HepG2 (cell line): ENCODE data around the gene PDPR. TPM values are rescaled to one million over a fixed set of nuclear protein-coding genes. Genes with fewer than 3 reads are reported as not detected.

Experiments
- ATAC-seq: fragments of 200-7000 bp; cut with Tn5 transposase; 3 replicates; pipeline ENCODE4 v1.9.1; 2020; ENCODE audit warnings: mild to moderate bottlenecking, moderate library complexity
- BruUV-seq: library from RNA; stranded (reverse); fragments of 400-500 nt; replicated peaks from 2 replicates; lab custom pipeline; 2021; lab: Mats Ljungman, UMichigan
- CTCF ChIA-PET: fragments of 300-600 bp; formaldehyde crosslinking; extraction: SDS; loops from one replicate; lab custom pipeline; 2021; ENCODE audit warnings: low total read pairs, inconsistent platforms, low intra/inter-chr PET ratio; lab: Yijun Ruan, JAX
- POLR2A ChIA-PET: fragments of 350-600 bp; sonication (Branson Sonifier 250); formaldehyde crosslinking; loops from one replicate; lab custom pipeline; 2020; ENCODE audit warnings: antibody characterized with exemption, inconsistent platforms; lab: Yijun Ruan, JAX
- DNase-seq: peaks from one replicate; pipeline ENCODE4 v3.0.0-alpha.2; 2015; ENCODE audit warnings: low spot score
- FAIRE-seq: peaks from 3 replicates; lab custom pipeline; 2011; peaks lifted over from hg19 to GRCh38; lab: Jason Lieb, UNC
- H2AFZ ChIP-seq: one replicate; pipeline ENCODE4 v1.6.1; 2011; ENCODE audit warnings: low read length, inconsistent platforms
- H3K27ac ChIP-seq: fragments of 300-600 bp; 3 replicates; pipeline ENCODE4 v1.8.0; 2011; ENCODE audit warnings: mixed run types, mild to moderate bottlenecking, mixed read lengths, low read length, inconsistent platforms; ENCODE audit not compliant: insufficient read depth; ENCODE audit errors: extremely low read length
- H3K27me3 ChIP-seq, 2 experiments: fragments of 200-600 bp in 1 of 2; 2 replicates in 1 of 2; 3 replicates in 1 of 2; pipeline versions ENCODE4 v1.6.0 to v1.8.0; 2011; ENCODE audit warnings: low read length in 2 of 2, mild to moderate bottlenecking in 2 of 2, moderate library complexity in 2 of 2, inconsistent platforms in 1 of 2; ENCODE audit not compliant: insufficient read depth in 2 of 2, control insufficient read depth in 1 of 2
- H3K36me3 ChIP-seq, 2 experiments: fragments of 200-600 bp in 1 of 2; replicated peaks in 1 of 2; 2 replicates in 1 of 2; 3 replicates in 1 of 2; pipeline versions ENCODE4 v1.5.1 to v1.8.0; 2011; ENCODE audit warnings: low read length in 2 of 2, inconsistent platforms in 1 of 2; ENCODE audit not compliant: insufficient read depth in 2 of 2, control insufficient read depth in 1 of 2
- H3K4me1 ChIP-seq: 2 replicates; pipeline ENCODE4 v1.5.1; 2012; ENCODE audit warnings: low read length, inconsistent platforms; ENCODE audit not compliant: insufficient read depth
- H3K4me2 ChIP-seq: 2 replicates; pipeline ENCODE4 v1.6.0; 2011; ENCODE audit warnings: low read depth, low read length, inconsistent platforms
- H3K4me3 ChIP-seq, 3 experiments: fragments of 200-600 bp in 1 of 3; sonication (generic), shearing (Covaris generic) in 1 of 3; replicated peaks in 1 of 3; 2 replicates each; pipeline ENCODE4 v1.5.1; 2011 to 2016; ENCODE audit warnings: low read length in 3 of 3, inconsistent platforms in 2 of 3, low read depth in 2 of 3, mild to moderate bottlenecking in 2 of 3, control low read depth in 1 of 3, mixed read lengths in 1 of 3; ENCODE audit not compliant: insufficient read depth in 1 of 3
- H3K79me2 ChIP-seq: one replicate; pipeline ENCODE4 v1.6.1; 2011; ENCODE audit warnings: low read length, inconsistent platforms; ENCODE audit not compliant: insufficient read depth
- H3K9ac ChIP-seq: 2 replicates; pipeline ENCODE4 v1.6.0; 2011; ENCODE audit warnings: mild to moderate bottlenecking, low read depth, low read length, inconsistent platforms; ENCODE audit not compliant: insufficient read depth
- H3K9me3 ChIP-seq: 2 replicates; pipeline ENCODE4 v1.5.1; 2012; ENCODE audit warnings: mild to moderate bottlenecking, low read length
- H4K20me1 ChIP-seq: 2 replicates; pipeline ENCODE4 v1.6.0; 2011; ENCODE audit warnings: inconsistent platforms, mild to moderate bottlenecking, low read length, moderate library complexity; ENCODE audit not compliant: insufficient read depth
- ASH2L ChIP-seq: fragments of 300-600, 200-600 bp; sonication (generic); IDR thresholded peaks from 2 replicates; pipeline ENCODE4 v1.7.0; 2017; ENCODE audit warnings: low read depth, mild to moderate bottlenecking, moderate library complexity, mixed read lengths, low read length; ENCODE audit not compliant: insufficient read length
- CENPX ChIP-seq: sonication (generic); formaldehyde crosslinking; IDR thresholded peaks from 2 replicates; pipeline ENCODE4 v1.9.0; 2021; ENCODE audit warnings: mild to moderate bottlenecking, missing genetic modification reagents, moderate library complexity
- FOSL1 ChIP-seq: sonication (generic); formaldehyde crosslinking; IDR thresholded peaks from 2 replicates; pipeline ENCODE4 v1.9.0; 2021; ENCODE audit warnings: missing genetic modification reagents, borderline replicate concordance
- FOXA1 ChIP-seq, 2 experiments: fragments of 450-650 bp in 1 of 2; sonication (generic) in 1 of 2; formaldehyde crosslinking in 1 of 2; IDR thresholded peaks; 2 replicates each; pipeline versions ENCODE4 v1.4.0 to v1.6.1; 2016 to 2020; ENCODE audit warnings: missing genetic modification reagents in 1 of 2
- JUNB ChIP-seq: sonication (generic); formaldehyde crosslinking; IDR thresholded peaks from 2 replicates; pipeline ENCODE4 v1.8.0; 2022; ENCODE audit warnings: missing genetic modification reagents, mild to moderate bottlenecking, borderline replicate concordance
- MAFK ChIP-seq, 2 experiments: IDR thresholded peaks in 1 of 2; conservative IDR thresholded peaks in 1 of 2; 2 replicates each; pipeline ENCODE4 v1.6.1; 2011; ENCODE audit warnings: improper control_type of control experiment in 2 of 2, low read length in 2 of 2
- MED1 ChIP-seq: sonication (generic); formaldehyde crosslinking; IDR thresholded peaks from 2 replicates; pipeline ENCODE4 v1.4.0; 2020; ENCODE audit warnings: missing genetic modification reagents
- NFE2 ChIP-seq: sonication (generic); formaldehyde crosslinking; IDR thresholded peaks from 2 replicates; pipeline ENCODE4 v1.4.0; 2020; ENCODE audit warnings: missing genetic modification reagents
- SAP130 ChIP-seq: IDR thresholded peaks from 2 replicates; pipeline ENCODE4 v1.6.1; 2016; ENCODE audit warnings: low read depth
- SMARCE1 ChIP-seq: fragments of 450-650 bp; IDR thresholded peaks from 2 replicates; pipeline ENCODE4 v1.6.1; 2017; ENCODE audit warnings: borderline replicate concordance
- TEAD3 ChIP-seq: optimal IDR thresholded peaks from 2 replicates; pipeline ENCODE3; 2016; ENCODE audit warnings: borderline replicate concordance
- ZMYM3 ChIP-seq: sonication (generic); formaldehyde crosslinking; IDR thresholded peaks from 2 replicates; pipeline ENCODE4 v1.5.1; 2020; ENCODE audit warnings: mild to moderate bottlenecking, missing genetic modification reagents
- ZMYM4 ChIP-seq: sonication (generic); formaldehyde crosslinking; IDR thresholded peaks from 2 replicates; pipeline ENCODE4 v1.8.1; 2023; ENCODE audit warnings: mild to moderate bottlenecking, missing genetic modification reagents
- ZNF556 ChIP-seq: sonication (generic); formaldehyde crosslinking; IDR thresholded peaks from 2 replicates; pipeline ENCODE4 v1.4.0; 2020; ENCODE audit warnings: mild to moderate bottlenecking, missing genetic modification reagents, borderline replicate concordance
- WGBS: methylation state at CpG from one replicate; pipeline ENCODE4 v1.1.6; 2017; ENCODE audit warnings: low lambda C conversion rate; 5-methylcytosine and 5-hydroxymethylcytosine counted together
- in situ Hi-C: cut with HindIII; loops from 2 replicates; pipeline ENCODE4 v1.10.0; 2017; ENCODE audit warnings: low pct_unique_long_range_greater_than_20kb; ENCODE audit not compliant: extremely low pct_ligation_motif_present
- intact Hi-C: fragments of 100-400 bp; cut with micrococcal nuclease; formaldehyde crosslinking; loops from one replicate; pipeline ENCODE4 v1.10.0; 2022; ENCODE audit not compliant: unreplicated experiment
- polyA plus RNA-seq, 8 experiments: library from polyadenylated mRNA; depleted of rRNA in 3 of 8; stranded (reverse) in 7 of 8; unstranded in 1 of 8; fragments of >200 nt; fragmentation: Illumina TruSeq in 4 of 8; extraction: Trizol in 4 of 8; gene quantifications; 2 replicates each; pipeline versions ENCODE4 v1.2.1 to v1.2.3, GENCODE V29; 2011 to 2016; ENCODE audit warnings: low read depth in 4 of 8, missing spikeins in 1 of 8, mixed read lengths in 1 of 8; ENCODE audit not compliant: insufficient read depth in 1 of 8
- total RNA-seq, 5 experiments: library from RNA; depleted of rRNA; stranded (reverse); fragments of >200 nt; fragmentation: Illumina TruSeq; extraction: Trizol; gene quantifications; 2 replicates each; pipeline ENCODE4 v1.2.3, GENCODE V29; 2016; ENCODE audit warnings: low read depth in 1 of 5
- TF ChIP-seq, protein P1 (sequence below): sonication (generic); formaldehyde crosslinking; IDR thresholded peaks from 2 replicates; pipeline ENCODE4 v1.4.0; 2020; ENCODE audit warnings: missing genetic modification reagents
- TF ChIP-seq, protein P2 (sequence below): IDR thresholded peaks from 2 replicates; pipeline ENCODE4 v1.6.1; 2016; ENCODE audit warnings: missing genetic modification reagents, missing compliant biosample characterization

Gene PDPR
- total and polyA plus RNA-seq, 2 of the 13 experiments (the other 11 are each of a cell fraction or from before 2014, with no cell fraction given): 19.5 to 29.9 TPM

DNA sequence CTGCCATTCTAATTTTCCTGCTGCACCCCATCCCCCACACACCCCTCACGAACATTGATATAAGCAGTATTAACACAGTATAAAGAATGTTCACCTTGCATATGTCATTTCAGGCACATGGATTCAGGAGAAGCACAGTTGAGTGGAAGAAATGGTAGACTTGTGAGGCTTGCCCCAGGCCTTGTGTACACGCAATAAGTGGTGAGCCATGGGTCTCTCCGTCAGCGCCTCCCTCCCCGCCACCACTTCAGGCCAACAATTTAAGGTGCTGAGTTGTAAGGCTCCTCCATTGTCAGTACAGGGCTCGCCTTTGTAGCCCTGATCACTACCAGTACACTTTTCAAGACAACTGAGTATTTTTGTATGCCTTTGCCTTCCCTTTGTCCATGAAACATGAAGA is 47.2 kb downstream of the PDPR start:
- in situ Hi-C loops: loop anchor here (10.0 kb wide), 1 partner anchor 93 kb away; the partner anchor contains the start of gene EXOSC6
- H3K27ac ChIP-seq: no peak overlapping the region
- no peak overlapping the region for H3K9ac ChIP-seq
- FAIRE-seq (no peak), DNase-seq (no peak), ATAC-seq (no peak)
- no peak overlapping the region for H3K4me3 ChIP-seq
- peaks cover 68% of the 10 kb centered on the region for H3K4me1 ChIP-seq
- ChIA-PET CTCF (no interaction called here), POLR2A (interaction anchor here (1.2 to 2.3 kb wide), 2 partner anchors 9 to 128 kb away, joined by 6 to 12 read pairs; partner anchors contain the start of gene AARS1)
- peaks cover 14 to 35% of the 10 kb centered on the region in 2 experiments for H3K36me3 ChIP-seq
- BruUV-seq: no TSS peak
- H3K27me3 ChIP-seq: no peaks in the 10 kb centered on the region
- H2AFZ ChIP-seq: no peak overlapping the region
- TF ChIP-seq, protein P1, sequence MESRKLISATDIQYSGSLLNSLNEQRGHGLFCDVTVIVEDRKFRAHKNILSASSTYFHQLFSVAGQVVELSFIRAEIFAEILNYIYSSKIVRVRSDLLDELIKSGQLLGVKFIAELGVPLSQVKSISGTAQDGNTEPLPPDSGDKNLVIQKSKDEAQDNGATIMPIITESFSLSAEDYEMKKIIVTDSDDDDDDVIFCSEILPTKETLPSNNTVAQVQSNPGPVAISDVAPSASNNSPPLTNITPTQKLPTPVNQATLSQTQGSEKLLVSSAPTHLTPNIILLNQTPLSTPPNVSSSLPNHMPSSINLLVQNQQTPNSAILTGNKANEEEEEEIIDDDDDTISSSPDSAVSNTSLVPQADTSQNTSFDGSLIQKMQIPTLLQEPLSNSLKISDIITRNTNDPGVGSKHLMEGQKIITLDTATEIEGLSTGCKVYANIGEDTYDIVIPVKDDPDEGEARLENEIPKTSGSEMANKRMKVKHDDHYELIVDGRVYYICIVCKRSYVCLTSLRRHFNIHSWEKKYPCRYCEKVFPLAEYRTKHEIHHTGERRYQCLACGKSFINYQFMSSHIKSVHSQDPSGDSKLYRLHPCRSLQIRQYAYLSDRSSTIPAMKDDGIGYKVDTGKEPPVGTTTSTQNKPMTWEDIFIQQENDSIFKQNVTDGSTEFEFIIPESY (CRISPR knock-in tag): peak; percentile 70
- no peak for TF ChIP-seq CENPX (CRISPR knock-in tag)
- 99% methylated on average over 6 of the region's 6 CpGs for WGBS
- H3K79me2 ChIP-seq: no peaks in the 10 kb centered on the region
- intact Hi-C loops: no loop called here
- H3K9me3 ChIP-seq: no peaks in the 10 kb centered on the region
- H3K4me2 ChIP-seq: no peak overlapping the region
- H4K20me1 ChIP-seq: no peaks in the 10 kb centered on the region

DNA sequence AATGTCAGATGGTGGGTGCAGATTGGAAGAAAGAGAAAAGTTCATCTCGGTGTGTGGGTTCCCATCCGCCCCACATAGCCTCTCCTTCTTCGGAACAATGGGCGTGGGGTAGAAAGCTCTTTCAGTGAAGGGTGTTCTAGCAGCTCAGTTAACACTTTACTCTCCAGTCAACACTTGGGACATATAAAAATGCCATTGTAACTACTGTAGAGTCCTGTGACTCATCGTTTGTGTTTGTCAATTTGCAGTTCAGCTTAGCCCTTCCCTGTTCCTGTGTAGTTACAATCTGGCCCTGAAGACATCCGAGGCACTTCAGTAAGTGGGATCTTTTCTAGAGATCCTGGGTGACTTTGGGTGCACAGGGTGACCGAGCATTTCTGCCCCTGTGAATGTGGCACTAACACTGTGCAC is 47.9 kb downstream of the PDPR start:
- CTCF ChIA-PET: no interaction called here
- ATAC-seq (peak; percentile 1; the same call in 1 of the 3 replicates), DNase-seq (peak; percentile 77), FAIRE-seq (no peak)
- no peaks in the 10 kb centered on the region for H3K79me2 ChIP-seq
- WGBS: 58% methylated on average over 7 of the region's 7 CpGs
- no peaks in the 10 kb centered on the region for H4K20me1 ChIP-seq
- intact Hi-C loops: no loop called here
- BruUV-seq: no TSS peak
- H3K27me3 ChIP-seq: no peaks in the 10 kb centered on the region
- POLR2A ChIA-PET: interaction anchor here (0.8 to 2.3 kb wide), 3 partner anchors 9 to 127 kb away, joined by 3 to 12 read pairs (median 6); partner anchors contain the start of gene AARS1
- peaks cover 61% of the 10 kb centered on the region for H3K4me1 ChIP-seq
- peaks cover 11 to 28% of the 10 kb centered on the region in 2 experiments; a peak in 4 of 5 replicates for H3K36me3 ChIP-seq
- H3K4me3 ChIP-seq: no peak overlapping the region
- in situ Hi-C loops: loop anchor here (10.0 kb wide), 1 partner anchor 93 kb away; the partner anchor contains the start of gene EXOSC6
- H3K4me2 ChIP-seq: peak overlapping the region; percentile 24; the same call in 1 of the 2 replicates
- H3K9me3 ChIP-seq: no peaks in the 10 kb centered on the region
- H3K9ac ChIP-seq: 0 out of 2 replicates have a peak overlapping the region, but pooled peaks have one; percentile 9
- H2AFZ ChIP-seq: no peak overlapping the region
- H3K27ac ChIP-seq: peak overlapping the region; percentile 24
- peak; percentile 31 for TF ChIP-seq TEAD3 (CRISPR knock-in tag)
- no peak for TF ChIP-seq ZNF556
- 0 out of 2 replicates have a peak, but pooled peaks have one; percentile 42 for TF ChIP-seq NFE2 (CRISPR knock-in tag)
- peak; percentile 52; the same call in 1 of the 2 replicates for TF ChIP-seq JUNB
- no peak for TF ChIP-seq MED1 (CRISPR knock-in tag)
- 0 out of 2 replicates have a peak, but pooled peaks have one; percentile 1 for TF ChIP-seq SMARCE1
- TF ChIP-seq SAP130 (CRISPR knock-in tag): peak; percentile 51
- 0 out of 2 replicates have a peak, but pooled peaks have one; percentile 25 for TF ChIP-seq ZMYM4 (CRISPR knock-in tag)
- peak; percentile 67 for TF ChIP-seq FOSL1 (CRISPR knock-in tag)
- TF ChIP-seq FOXA1 (IDR thresholded peaks at IDR 0.05): no peak
- TF ChIP-seq FOXA1 (CRISPR knock-in tag; IDR thresholded peaks at IDR 0.05): peak; percentile 39; the same call in 1 of the 2 replicates
- TF ChIP-seq MAFK (conservative IDR thresholded peaks at IDR 0.05 in 1 of 2, IDR thresholded peaks at IDR 0.05 in 1 of 2; ENCODE audit: low read length in 2 of 2): 0 out of 4 replicates have a peak, but pooled peaks of 1 of the 2 experiments have one; percentile 12
- TF ChIP-seq, protein P2, sequence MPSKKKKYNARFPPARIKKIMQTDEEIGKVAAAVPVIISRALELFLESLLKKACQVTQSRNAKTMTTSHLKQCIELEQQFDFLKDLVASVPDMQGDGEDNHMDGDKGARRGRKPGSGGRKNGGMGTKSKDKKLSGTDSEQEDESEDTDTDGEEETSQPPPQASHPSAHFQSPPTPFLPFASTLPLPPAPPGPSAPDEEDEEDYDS (CRISPR knock-in tag): no peak
- peak; percentile 13 for TF ChIP-seq ASH2L
- 0 out of 2 replicates have a peak, but pooled peaks have one; percentile 33 for TF ChIP-seq ZMYM3
